K562 (cell line): Measurements from ENCODE around the gene SEC22C. TPM values are rescaled to one million over a fixed set of nuclear protein-coding genes. Genes with fewer than 3 reads are reported as not detected.

Experiments
- CBX1 ChIP-seq: sonication (generic); IDR thresholded peaks from 2 replicates; pipeline ENCODE4 v1.6.1; 2016; ENCODE audit warnings: antibody characterized with exemption, low read depth, mild to moderate bottlenecking
- FOXA1 ChIP-seq: fragments of 450-650 bp; IDR thresholded peaks from 2 replicates; pipeline ENCODE4 v1.6.1; 2016; ENCODE audit warnings: mild to moderate bottlenecking, borderline replicate concordance
- GMEB1 ChIP-seq: fragments of 250-450 bp; sonication (Bioruptor Pico); IDR thresholded peaks from 2 replicates; pipeline ENCODE4 v1.4.0; 2020; ENCODE audit warnings: mild to moderate bottlenecking
- ILK ChIP-seq: fragments of 450-650 bp; IDR thresholded peaks from 2 replicates; pipeline ENCODE4 v1.6.1; 2016; ENCODE audit warnings: missing genetic modification characterization, low read depth, mild to moderate bottlenecking, missing compliant biosample characterization, moderate library complexity, borderline replicate concordance
- PHTF2 ChIP-seq: fragments of 250-450 bp; sonication (Bioruptor Pico); IDR thresholded peaks from 2 replicates; pipeline ENCODE4 v1.5.0; 2021; ENCODE audit warnings: mild to moderate bottlenecking
- RUNX1 ChIP-seq: sonication (generic); IDR thresholded peaks from 2 replicates; pipeline ENCODE4 v1.6.1; 2016; ENCODE audit warnings: antibody characterized with exemption, low read depth
- TSC22D4 ChIP-seq: fragments of 450-650 bp; IDR thresholded peaks from 2 replicates; pipeline ENCODE4 v1.6.1; 2016; ENCODE audit warnings: missing genetic modification characterization, missing biosample characterization, control low read depth
- YBX1 ChIP-seq: fragments of 450-650 bp; IDR thresholded peaks from 2 replicates; pipeline ENCODE4 v1.7.1; 2016; ENCODE audit warnings: mild to moderate bottlenecking
- ZBED1 ChIP-seq: IDR thresholded peaks from 2 replicates; pipeline ENCODE4 v1.6.1; 2014
- ZBTB49 ChIP-seq: sonication (generic); formaldehyde crosslinking; IDR thresholded peaks from 2 replicates; pipeline ENCODE4 v1.8.0; 2022; ENCODE audit warnings: missing genetic modification reagents, mild to moderate bottlenecking, borderline replicate concordance
- polyA plus RNA-seq, 8 experiments: library from polyadenylated mRNA; depleted of rRNA in 4 of 8; stranded (reverse) in 5 of 8; unstranded in 3 of 8; fragments of >200 nt; fragmentation: Nextera tagmentation in 2 of 8; fragmentation: Illumina TruSeq in 1 of 8; extraction: Ambion mirVana in 2 of 8; extraction: Trizol in 1 of 8; gene quantifications; 2 replicates each; pipeline versions ENCODE4 v1.2.1 to v1.2.3, GENCODE V29; 2011 to 2014; ENCODE audit warnings: inconsistent platforms in 1 of 8, missing spikeins in 1 of 8
- total RNA-seq, 7 experiments: library from RNA; depleted of rRNA in 6 of 7; stranded (reverse); fragments of >200 nt in 6 of 7; fragmentation: Illumina TruSeq in 2 of 7; extraction: Trizol in 2 of 7; gene quantifications; 2 replicates each; pipeline versions ENCODE4 v1.2.1 to v1.2.3, GENCODE V29; 2011 to 2021; ENCODE audit warnings: low replicate concordance in 1 of 7
- TF ChIP-seq, protein P1 (sequence below): fragments of 450-650 bp; IDR thresholded peaks from 2 replicates; pipeline ENCODE4 v1.6.1; 2017; ENCODE audit warnings: antibody characterized with exemption
- TF ChIP-seq, protein P2 (sequence below): fragments of 250-450 bp; sonication (Bioruptor Pico); IDR thresholded peaks from 2 replicates; pipeline ENCODE4 v1.8.0; 2021; ENCODE audit warnings: mild to moderate bottlenecking, moderate library complexity
- TF ChIP-seq, protein P3 (sequence below), 2 experiments: fragments of 450-650 bp in 1 of 2; sonication (generic) in 1 of 2; formaldehyde crosslinking in 1 of 2; IDR thresholded peaks in 1 of 2; conservative IDR thresholded peaks in 1 of 2; 2 replicates each; pipeline versions ENCODE4 v1.6.1 to v1.8.1; 2016 to 2023; ENCODE audit warnings: mild to moderate bottlenecking in 2 of 2, moderate library complexity in 2 of 2, inconsistent platforms in 1 of 2, missing genetic modification reagents in 1 of 2
- TF ChIP-seq, protein P4 (sequence below): fragments of 250-450 bp; sonication (Bioruptor Pico); IDR thresholded peaks from 2 replicates; pipeline ENCODE4 v1.5.0; 2020; ENCODE audit warnings: mild to moderate bottlenecking

SEC22C gene
- total and polyA plus RNA-seq, 9 of the 15 experiments (the other 6 are each of a cell fraction or from before 2014, with no cell fraction given), result 35.6 to 68.4 (median 50.7) TPM

DNA sequence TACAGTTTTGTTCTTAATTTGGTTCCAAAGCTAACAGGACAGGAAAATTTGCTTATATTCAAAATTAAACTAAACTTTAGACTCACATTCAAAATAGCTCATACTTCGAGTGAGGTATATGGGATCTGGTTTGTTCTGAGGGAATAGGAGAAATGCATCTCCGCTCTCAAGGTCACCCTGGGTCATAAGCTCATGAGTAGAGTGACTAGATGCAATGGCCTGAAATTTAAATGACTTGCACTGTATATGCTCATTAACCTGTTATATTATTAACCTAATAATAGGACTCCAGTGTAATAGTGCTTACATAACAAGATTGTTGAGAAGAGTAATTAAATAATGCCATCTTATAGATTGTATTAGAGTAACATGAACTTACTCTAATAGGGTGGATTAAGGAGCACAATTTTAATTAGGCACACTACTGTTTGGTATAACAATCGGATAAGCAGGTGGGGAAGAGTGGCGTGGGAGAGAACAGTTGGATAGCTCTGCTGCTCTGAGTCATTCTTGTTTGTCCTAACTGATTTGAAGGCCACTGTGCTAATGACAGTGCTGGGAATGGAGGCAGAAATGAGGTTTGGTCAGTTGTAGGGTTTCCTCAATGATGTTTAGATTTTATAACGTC lies 23.9 kb upstream of the SEC22C start (continued):
- TF ChIP-seq FOXA1 (no peak), CBX1 (no peak), YBX1 (no peak), ZBED1 (no peak), TSC22D4 (tag) (no peak), PHTF2 (CRISPR knock-in tag) (no peak), ZBTB49 (no peak), RUNX1 (no peak), ILK (tag) (no peak), GMEB1 (no peak)
- TF ChIP-seq, protein P1, sequence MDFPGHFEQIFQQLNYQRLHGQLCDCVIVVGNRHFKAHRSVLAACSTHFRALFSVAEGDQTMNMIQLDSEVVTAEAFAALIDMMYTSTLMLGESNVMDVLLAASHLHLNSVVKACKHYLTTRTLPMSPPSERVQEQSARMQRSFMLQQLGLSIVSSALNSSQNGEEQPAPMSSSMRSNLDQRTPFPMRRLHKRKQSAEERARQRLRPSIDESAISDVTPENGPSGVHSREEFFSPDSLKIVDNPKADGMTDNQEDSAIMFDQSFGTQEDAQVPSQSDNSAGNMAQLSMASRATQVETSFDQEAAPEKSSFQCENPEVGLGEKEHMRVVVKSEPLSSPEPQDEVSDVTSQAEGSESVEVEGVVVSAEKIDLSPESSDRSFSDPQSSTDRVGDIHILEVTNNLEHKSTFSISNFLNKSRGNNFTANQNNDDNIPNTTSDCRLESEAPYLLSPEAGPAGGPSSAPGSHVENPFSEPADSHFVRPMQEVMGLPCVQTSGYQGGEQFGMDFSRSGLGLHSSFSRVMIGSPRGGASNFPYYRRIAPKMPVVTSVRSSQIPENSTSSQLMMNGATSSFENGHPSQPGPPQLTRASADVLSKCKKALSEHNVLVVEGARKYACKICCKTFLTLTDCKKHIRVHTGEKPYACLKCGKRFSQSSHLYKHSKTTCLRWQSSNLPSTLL, result no peak
- TF ChIP-seq, protein P2, sequence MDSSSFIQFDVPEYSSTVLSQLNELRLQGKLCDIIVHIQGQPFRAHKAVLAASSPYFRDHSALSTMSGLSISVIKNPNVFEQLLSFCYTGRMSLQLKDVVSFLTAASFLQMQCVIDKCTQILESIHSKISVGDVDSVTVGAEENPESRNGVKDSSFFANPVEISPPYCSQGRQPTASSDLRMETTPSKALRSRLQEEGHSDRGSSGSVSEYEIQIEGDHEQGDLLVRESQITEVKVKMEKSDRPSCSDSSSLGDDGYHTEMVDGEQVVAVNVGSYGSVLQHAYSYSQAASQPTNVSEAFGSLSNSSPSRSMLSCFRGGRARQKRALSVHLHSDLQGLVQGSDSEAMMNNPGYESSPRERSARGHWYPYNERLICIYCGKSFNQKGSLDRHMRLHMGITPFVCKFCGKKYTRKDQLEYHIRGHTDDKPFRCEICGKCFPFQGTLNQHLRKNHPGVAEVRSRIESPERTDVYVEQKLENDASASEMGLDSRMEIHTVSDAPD (CRISPR knock-in tag), result no peak
- TF ChIP-seq, protein P3, sequence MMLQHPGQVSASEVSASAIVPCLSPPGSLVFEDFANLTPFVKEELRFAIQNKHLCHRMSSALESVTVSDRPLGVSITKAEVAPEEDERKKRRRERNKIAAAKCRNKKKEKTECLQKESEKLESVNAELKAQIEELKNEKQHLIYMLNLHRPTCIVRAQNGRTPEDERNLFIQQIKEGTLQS (IDR thresholded peaks at IDR 0.05), result peak; percentile 88
- TF ChIP-seq, protein P3 (CRISPR knock-in tag; conservative IDR thresholded peaks at IDR 0.05), result peak; percentile 53; the same call in 1 of the 2 replicates
- TF ChIP-seq, protein P4, sequence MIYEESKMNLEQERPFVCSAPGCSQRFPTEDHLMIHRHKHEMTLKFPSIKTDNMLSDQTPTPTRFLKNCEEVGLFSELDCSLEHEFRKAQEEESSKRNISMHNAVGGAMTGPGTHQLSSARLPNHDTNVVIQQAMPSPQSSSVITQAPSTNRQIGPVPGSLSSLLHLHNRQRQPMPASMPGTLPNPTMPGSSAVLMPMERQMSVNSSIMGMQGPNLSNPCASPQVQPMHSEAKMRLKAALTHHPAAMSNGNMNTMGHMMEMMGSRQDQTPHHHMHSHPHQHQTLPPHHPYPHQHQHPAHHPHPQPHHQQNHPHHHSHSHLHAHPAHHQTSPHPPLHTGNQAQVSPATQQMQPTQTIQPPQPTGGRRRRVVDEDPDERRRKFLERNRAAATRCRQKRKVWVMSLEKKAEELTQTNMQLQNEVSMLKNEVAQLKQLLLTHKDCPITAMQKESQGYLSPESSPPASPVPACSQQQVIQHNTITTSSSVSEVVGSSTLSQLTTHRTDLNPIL, result no peak
